GM19328 (cell line): ENCODE results near the gene PMAIP1.
A peak's percentile ranks its signal among the peaks of the same experiment; 100 is the strongest.

Source experiments
- ATAC-seq: cut with Tn5 transposase; IDR thresholded peaks from one replicate; pipeline ENCODE4 v1.9.1; 2021; ENCODE audit warnings: mild to moderate bottlenecking, moderate library complexity; ENCODE audit not compliant: unreplicated experiment

Gene PMAIP1

GRCh38 chr18:59909289-59910036 lies 9.7 kb downstream of the PMAIP1 start:
- no peak for ATAC-seq

GRCh38 chr18:59910967-59911366 lies 11.2 kb downstream of the PMAIP1 start:
- no peak for ATAC-seq

- no peak for ATAC-seq
Measured at GRCh38 chr18:59911600-59911999, 11.8 kb downstream of the PMAIP1 start.

- ATAC-seq, result no peak
Measured at GRCh38 chr18:59912007-59912550, 12.3 kb downstream of the PMAIP1 start.

- ATAC-seq, result no peak
Measured at GRCh38 chr18:59915606-59916005, 15.8 kb downstream of the PMAIP1 start.

- no peak for ATAC-seq
Measured at GRCh38 chr18:59916746-59917145, 16.9 kb downstream of the PMAIP1 start.

GRCh38 chr18:59917422-59917821 lies 17.6 kb downstream of the PMAIP1 start:
- no peak for ATAC-seq

- peak; percentile 36 for ATAC-seq
Measured at GRCh38 chr18:59918320-59918755, 18.5 kb downstream of the PMAIP1 start.

GRCh38 chr18:59918997-59919396 lies 19.2 kb downstream of the PMAIP1 start:
- no peak for ATAC-seq

- peak; percentile 49 for ATAC-seq
Measured at GRCh38 chr18:59921384-59921891, 21.6 kb downstream of the PMAIP1 start.

- no peak for ATAC-seq
Measured at GRCh38 chr18:59923539-59924196, 23.9 kb downstream of the PMAIP1 start.

- ATAC-seq, result no peak
Measured at GRCh38 chr18:59926131-59926530, 26.3 kb downstream of the PMAIP1 start.

- peak; percentile 78 for ATAC-seq
Measured at GRCh38 chr18:59927246-59927825, 27.5 kb downstream of the PMAIP1 start.

GRCh38 chr18:59928201-59928600 lies 28.4 kb downstream of the PMAIP1 start:
- ATAC-seq, result no peak

GRCh38 chr18:59929621-59930295 lies 30.0 kb downstream of the PMAIP1 start:
- no peak for ATAC-seq

GRCh38 chr18:59932401-59932800 lies 32.6 kb downstream of the PMAIP1 start:
- ATAC-seq, result no peak

GRCh38 chr18:59938676-59939075 lies 38.9 kb downstream of the PMAIP1 start:
- ATAC-seq, result no peak

- ATAC-seq, result no peak
Measured at GRCh38 chr18:59939127-59939526, 39.3 kb downstream of the PMAIP1 start.

- ATAC-seq, result no peak
Measured at GRCh38 chr18:59940068-59940467, 40.3 kb downstream of the PMAIP1 start.

- no peak for ATAC-seq
Measured at GRCh38 chr18:59941331-59941730, 41.5 kb downstream of the PMAIP1 start.

- ATAC-seq, result no peak
Measured at GRCh38 chr18:59942601-59943000, 42.8 kb downstream of the PMAIP1 start.
